H1 (cell line): ENCODE data around the gene ZNF263. TPM values are rescaled to one million over a fixed set of nuclear protein-coding genes. Genes with fewer than 3 reads are reported as not detected.
A peak's percentile ranks its signal among the peaks of the same experiment; 100 is the strongest.

Experiments used
- ATF3 ChIP-seq: IDR thresholded peaks from 2 replicates; pipeline ENCODE4 v1.6.1; 2011; ENCODE audit warnings: low read depth, mild to moderate bottlenecking, low read length; ENCODE audit not compliant: insufficient read depth
- CHD7 ChIP-seq: fragments of 300-600 bp; sonication (generic); IDR thresholded peaks from 2 replicates; pipeline ENCODE4 v1.7.1; 2012; ENCODE audit warnings: low read length, moderate library complexity, mild to moderate bottlenecking, inconsistent platforms; ENCODE audit not compliant: insufficient replicate concordance
- CREB1 ChIP-seq: IDR thresholded peaks from 2 replicates; pipeline ENCODE4 v1.6.1; 2012; ENCODE audit warnings: inconsistent platforms
- EGR1 ChIP-seq: IDR thresholded peaks from 2 replicates; pipeline ENCODE4 v1.6.1; 2011; ENCODE audit warnings: low read depth, low read length, borderline replicate concordance
- KDM1A ChIP-seq: fragments of 200-600, 300-600 bp; sonication (generic); IDR thresholded peaks from 2 replicates; pipeline ENCODE4 v1.7.1; 2016; ENCODE audit warnings: mild to moderate bottlenecking, low read length, borderline replicate concordance
- KDM4A ChIP-seq: IDR thresholded peaks from one replicate; pipeline ENCODE4 v1.7.1; 2012; ENCODE audit warnings: low read depth, mild to moderate bottlenecking, moderate library complexity, low read length, inconsistent platforms; ENCODE audit not compliant: severe bottlenecking
- MAX ChIP-seq: IDR thresholded peaks from 2 replicates; pipeline ENCODE4 v1.6.1; 2012; ENCODE audit warnings: inconsistent platforms
- RXRA ChIP-seq: IDR thresholded peaks from 2 replicates; pipeline ENCODE4 v1.6.1; 2011; ENCODE audit warnings: low read depth, mild to moderate bottlenecking, low read length, moderate library complexity; ENCODE audit not compliant: insufficient read depth
- TAF1 ChIP-seq: IDR thresholded peaks from 2 replicates; pipeline ENCODE4 v1.6.1; 2011; ENCODE audit warnings: mild to moderate bottlenecking, low read depth, low read length
- polyA plus RNA-seq, 7 experiments: library from polyadenylated mRNA; depleted of rRNA in 3 of 7; stranded (reverse) in 5 of 7; unstranded in 2 of 7; fragments of >200 nt in 5 of 7; fragments of 200-250 nt in 2 of 7; gene quantifications; 1 replicate in 5 of 7; 2 replicates in 1 of 7; 4 replicates in 1 of 7; pipeline versions ENCODE4 v1.2.1 to v1.2.3, GENCODE V29; 2011 to 2013; ENCODE audit warnings: missing spikeins in 2 of 7, mixed read lengths in 2 of 7
- total RNA-seq: library from RNA; stranded (reverse); fragmentation: NEBNext Ultra II Directional; extraction: Animal tissue kit (Norgen Biotek cat#: 25700); gene quantifications from 2 replicates; pipeline ENCODE4 v1.2.1, GENCODE V29; 2021

The ZNF263 gene
- total and polyA plus RNA-seq, 2 of the 8 experiments (the other 6 are each of a cell fraction or from before 2014, with no cell fraction given): 9.2 to 26.7 TPM

DNA sequence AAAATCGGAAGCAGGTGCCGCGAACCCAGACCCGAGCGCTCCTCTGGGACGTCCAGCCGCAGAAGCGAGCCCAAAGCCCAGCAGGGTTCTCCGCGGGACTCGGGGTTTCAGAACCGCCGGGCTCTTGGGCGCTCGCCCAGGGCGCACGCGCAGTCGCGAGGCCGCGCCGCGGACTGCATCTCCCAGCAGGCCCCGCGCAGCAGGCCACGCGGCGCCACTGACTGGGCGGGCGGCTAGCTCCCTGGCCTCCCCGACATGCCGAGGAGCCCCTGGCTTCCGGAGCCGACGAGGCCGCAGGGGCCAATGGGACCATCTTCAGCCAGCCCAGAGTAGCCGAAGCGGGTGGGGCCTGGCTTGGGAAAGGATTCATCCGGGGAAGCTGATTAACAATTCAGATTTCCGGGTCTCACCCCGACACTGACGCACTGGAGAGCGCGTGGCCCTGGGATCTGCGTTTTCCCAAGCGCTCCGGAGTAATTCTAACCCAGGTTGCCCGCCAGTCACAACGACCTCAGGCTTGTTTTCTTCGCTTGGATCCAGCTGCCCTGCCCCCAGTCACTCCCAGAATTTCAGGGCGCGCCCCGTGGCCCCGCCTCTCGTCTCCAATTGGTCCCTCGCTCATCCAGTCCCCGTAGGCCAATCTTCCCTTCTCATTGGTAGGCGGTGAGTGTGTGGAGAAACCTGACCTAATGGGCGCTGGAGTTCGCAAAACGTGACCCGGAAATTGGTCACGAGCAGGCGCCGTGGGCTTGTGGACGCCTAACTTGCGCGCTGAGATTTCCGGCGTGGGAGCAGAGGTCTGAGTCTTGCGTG is at the start of gene ZNF263 (continued):
- TF ChIP-seq KDM4A (peak; percentile 49), RXRA (no peak), KDM1A (no peak), CREB1 (peak; percentile 97), TAF1 (peak; percentile 85), ATF3 (peak; percentile 47; the same call in 1 of the 2 replicates), CHD7 (no peak), MAX (peak; percentile 93), EGR1 (no peak)
